D721Med (cell line): ENCODE results near the gene CDIP1.

Experiments used
- DNase-seq: peaks from one replicate; pipeline ENCODE4 v3.0.0; 2011; ENCODE audit warnings: low spot score; ENCODE audit not compliant: insufficient read length
- FAIRE-seq: peaks from 2 replicates; lab custom pipeline; 2011; peaks lifted over from hg19 to GRCh38; lab: Jason Lieb, UNC
- TF ChIP-seq, protein P1 (sequence below): IDR thresholded peaks from 2 replicates; pipeline ENCODE4 v1.5.1; 2012; ENCODE audit warnings: mild to moderate bottlenecking, control low read depth; ENCODE audit not compliant: insufficient read depth; ENCODE audit errors: missing control alignments

The CDIP1 gene

DNA sequence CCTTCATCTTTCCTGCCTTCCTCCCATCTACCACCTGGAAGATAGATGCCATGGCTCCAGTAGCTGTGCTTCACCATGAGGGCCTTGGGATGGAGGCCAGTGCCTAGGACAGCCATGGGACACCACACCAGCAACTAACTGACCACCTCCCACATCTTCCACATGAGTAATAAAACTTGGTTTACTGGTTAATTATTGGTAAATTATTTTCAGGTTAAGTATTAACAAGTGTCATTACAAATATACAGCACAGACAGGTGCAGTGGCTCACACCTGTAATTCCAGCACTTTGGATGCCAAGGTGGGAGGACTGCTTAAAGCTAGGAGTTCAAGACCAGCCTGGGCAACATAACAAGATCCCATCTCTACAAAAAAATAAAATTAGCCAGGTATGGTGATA lies 14.0 kb downstream of the CDIP1 start:
- TF ChIP-seq, protein P1, sequence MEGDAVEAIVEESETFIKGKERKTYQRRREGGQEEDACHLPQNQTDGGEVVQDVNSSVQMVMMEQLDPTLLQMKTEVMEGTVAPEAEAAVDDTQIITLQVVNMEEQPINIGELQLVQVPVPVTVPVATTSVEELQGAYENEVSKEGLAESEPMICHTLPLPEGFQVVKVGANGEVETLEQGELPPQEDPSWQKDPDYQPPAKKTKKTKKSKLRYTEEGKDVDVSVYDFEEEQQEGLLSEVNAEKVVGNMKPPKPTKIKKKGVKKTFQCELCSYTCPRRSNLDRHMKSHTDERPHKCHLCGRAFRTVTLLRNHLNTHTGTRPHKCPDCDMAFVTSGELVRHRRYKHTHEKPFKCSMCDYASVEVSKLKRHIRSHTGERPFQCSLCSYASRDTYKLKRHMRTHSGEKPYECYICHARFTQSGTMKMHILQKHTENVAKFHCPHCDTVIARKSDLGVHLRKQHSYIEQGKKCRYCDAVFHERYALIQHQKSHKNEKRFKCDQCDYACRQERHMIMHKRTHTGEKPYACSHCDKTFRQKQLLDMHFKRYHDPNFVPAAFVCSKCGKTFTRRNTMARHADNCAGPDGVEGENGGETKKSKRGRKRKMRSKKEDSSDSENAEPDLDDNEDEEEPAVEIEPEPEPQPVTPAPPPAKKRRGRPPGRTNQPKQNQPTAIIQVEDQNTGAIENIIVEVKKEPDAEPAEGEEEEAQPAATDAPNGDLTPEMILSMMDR, result no peak
- FAIRE-seq (no peak), DNase-seq (no peak)

- DNase-seq (no peak), FAIRE-seq (no peak)
- TF ChIP-seq, protein P1, result no peak
Observed at GRCh38 chr16:4523686-4524085, 14.9 kb downstream of the CDIP1 start.

- TF ChIP-seq, protein P1, result no peak
- FAIRE-seq, result no peak
Observed at GRCh38 chr16:4522051-4522581, 16.5 kb downstream of the CDIP1 start.

GRCh38 chr16:4520913-4521312 lies 17.7 kb downstream of the CDIP1 start:
- no peak for DNase-seq
- no peak for FAIRE-seq

More at GRCh38 chr16:4522051-4522581, 16.5 kb downstream of the CDIP1 start:
- DNase-seq, result no peak

DNA sequence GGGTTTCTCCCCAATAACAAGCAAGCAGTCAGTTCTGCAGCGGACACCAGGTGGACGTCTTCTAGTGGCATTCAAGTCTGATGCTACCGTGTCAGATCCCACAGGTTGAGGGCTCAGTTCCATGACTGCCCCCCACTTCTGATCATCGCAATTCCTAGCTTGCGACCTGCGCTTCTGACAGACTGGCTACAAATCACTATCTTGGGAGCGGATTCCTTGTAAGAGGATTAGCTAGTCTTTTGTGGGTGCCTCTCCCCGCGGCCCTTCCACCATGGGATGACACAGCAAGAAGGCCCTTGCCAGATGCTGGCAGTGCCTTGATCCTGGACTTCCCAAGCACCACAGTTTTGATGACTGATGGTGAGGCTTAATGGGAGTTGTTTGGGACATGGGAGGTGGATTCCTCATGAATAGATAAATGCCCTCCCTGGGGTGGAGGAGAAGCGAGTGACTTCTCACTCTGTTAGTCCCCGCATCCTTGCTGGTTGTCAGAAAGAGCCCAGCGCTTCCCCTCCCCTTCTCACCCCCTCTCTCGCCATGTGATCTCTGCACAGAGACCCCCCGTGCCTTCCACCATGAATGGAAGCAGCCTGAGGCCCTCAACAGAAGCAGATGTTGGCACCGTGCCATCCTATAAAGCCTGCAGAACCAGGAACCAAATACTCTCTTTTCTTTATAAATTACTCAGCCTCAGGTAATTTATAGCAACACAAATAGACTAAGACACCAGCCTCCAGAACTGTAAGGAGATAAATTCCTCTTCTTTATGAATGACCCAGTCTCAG lies 19.1 kb downstream of the CDIP1 start:
- FAIRE-seq, result no peak
- TF ChIP-seq, protein P1, result no peak
- peak; percentile 72 for DNase-seq

More at GRCh38 chr16:4520913-4521312, 17.7 kb downstream of the CDIP1 start:
- TF ChIP-seq, protein P1, result no peak

DNA sequence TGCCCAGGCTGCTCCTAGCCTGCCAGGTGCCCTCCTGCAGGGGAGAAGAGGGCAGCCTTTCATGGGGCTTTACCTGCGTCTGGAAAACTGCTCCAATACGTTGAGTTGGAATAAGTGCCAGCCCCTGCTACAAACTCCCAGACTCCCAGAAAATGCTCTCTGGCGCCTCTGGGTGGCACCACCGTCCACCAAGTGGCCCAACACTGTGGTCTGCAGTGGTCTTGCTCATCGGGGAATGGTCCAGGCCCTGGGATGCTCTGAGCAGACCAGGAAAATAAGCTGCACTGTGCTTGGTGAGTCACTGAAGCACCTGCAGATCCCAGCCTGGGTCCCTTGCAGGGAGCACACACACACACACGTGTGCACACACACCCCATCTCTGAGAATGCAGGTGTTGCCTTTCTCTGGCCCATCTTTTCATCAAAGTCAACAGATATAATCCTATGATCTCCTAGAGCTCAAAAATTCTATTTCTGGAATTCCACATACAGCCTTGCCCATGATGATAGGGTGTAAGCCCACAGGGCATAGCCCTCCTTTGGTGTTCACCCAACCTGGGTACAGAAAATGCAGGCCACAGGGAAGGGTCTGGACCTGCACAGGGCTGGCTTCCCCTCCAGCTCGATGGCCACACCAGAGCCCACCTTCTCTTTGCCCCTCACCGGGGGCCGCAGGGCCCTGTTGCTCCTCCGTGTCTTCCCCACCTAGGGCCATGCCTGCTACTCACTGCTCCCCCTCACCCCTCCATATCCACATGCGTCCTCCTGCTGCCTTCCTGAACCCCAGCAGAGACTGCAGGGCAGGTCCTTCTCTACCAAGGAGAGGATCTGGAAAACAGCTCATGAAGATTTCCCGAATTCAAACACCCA lies 20.5 kb downstream of the CDIP1 start:
- DNase-seq (peak; percentile 35), FAIRE-seq (no peak)
- TF ChIP-seq, protein P1, result peak; percentile 69
